Measurements from ENCODE around the gene CEP131.
"Not testable (repeated sequence)": the region's sequence is repeated elsewhere in the genome, so short reads cannot be mapped to it uniquely, and the experiment has no call there.

Gene CEP131

GRCh38 chr17:81238490-81238814 is 15.7 kb upstream of the CEP131 start:
- DNase-seq = no peak

GRCh38 chr17:81237591-81238489 is 15.1 kb upstream of the CEP131 start:
- DNase-seq = no peak

- no peak for DNase-seq
Measured at GRCh38 chr17:81236784-81237183, 14.0 kb upstream of the CEP131 start.

GRCh38 chr17:81235822-81236740 is 13.3 kb upstream of the CEP131 start:
- DNase-seq = no peak

- DNase-seq = no peak
Measured at GRCh38 chr17:81234940-81235821, 12.4 kb upstream of the CEP131 start.

GRCh38 chr17:81234506-81234855 is 11.7 kb upstream of the CEP131 start:
- DNase-seq = no peak

- DNase-seq = no peak
Measured at GRCh38 chr17:81233811-81234505, 11.2 kb upstream of the CEP131 start.

GRCh38 chr17:81233316-81233715 is 10.6 kb upstream of the CEP131 start:
- no peak for DNase-seq

- DNase-seq = no peak
Measured at GRCh38 chr17:81232616-81233241, 10.0 kb upstream of the CEP131 start.

- DNase-seq = no peak
Measured at GRCh38 chr17:81231766-81232581, 9.2 kb upstream of the CEP131 start.

GRCh38 chr17:81231121-81231645 is 8.4 kb upstream of the CEP131 start:
- DNase-seq = no peak

GRCh38 chr17:81230043-81230820 is 7.5 kb upstream of the CEP131 start:
- no peak for DNase-seq

- DNase-seq = no peak
Measured at GRCh38 chr17:81229666-81229920, 6.8 kb upstream of the CEP131 start.

- no peak for DNase-seq
Measured at GRCh38 chr17:81228834-81229665, 6.3 kb upstream of the CEP131 start.

- DNase-seq = no peak
Measured at GRCh38 chr17:81228420-81228819, 5.7 kb upstream of the CEP131 start.

GRCh38 chr17:81227630-81228029 is 4.9 kb upstream of the CEP131 start:
- not testable (repeated sequence) for DNase-seq

GRCh38 chr17:81223762-81224130 is 981 bp upstream of the CEP131 start:
- DNase-seq = no peak

- no peak for DNase-seq
Measured at GRCh38 chr17:81222620-81222905, 202 bp downstream of the CEP131 start.

GRCh38 chr17:81221842-81222619 is 734 bp downstream of the CEP131 start:
- no peak for DNase-seq

All from T-helper 9 cell (primary cell).